Measurements from ENCODE around the gene NAALADL2. TPM values are rescaled to one million over a fixed set of nuclear protein-coding genes. Genes with fewer than 3 reads are reported as not detected.

Gene NAALADL2
- total and polyA plus RNA-seq, 9 of the 15 experiments (the other 6 are each of a cell fraction or from before 2014, with no cell fraction given): 0.29 to 1.1 (median 0.79) TPM; not detected in 1

DNA sequence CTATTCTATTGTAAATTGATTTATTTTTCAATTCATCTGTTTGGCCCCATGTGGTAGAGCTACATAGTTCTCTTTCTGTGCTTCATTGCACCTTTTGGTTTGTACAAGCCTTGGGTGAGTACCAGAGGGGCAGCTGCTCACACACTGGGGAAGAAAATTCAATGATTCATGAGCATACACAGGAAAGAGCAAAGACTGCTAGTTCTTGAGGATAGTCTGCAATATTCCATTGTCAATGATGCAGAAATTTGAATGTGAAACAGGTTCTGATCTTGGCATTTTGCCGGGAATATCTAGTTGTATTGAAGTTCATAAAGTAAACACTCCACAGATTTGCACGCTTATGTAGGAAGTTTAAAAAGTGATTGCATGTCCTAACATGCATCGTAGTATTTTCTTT is 304.6 kb downstream of the NAALADL2 start:
- no peak overlapping the region for H3K9ac ChIP-seq (ENCODE audit: insufficient read depth in 1 of 2, low read depth in 2 of 2, low read length in 2 of 2)
- no peak overlapping the region for H2AFZ ChIP-seq (ENCODE audit: low read depth, low read length)
- H3K9me3 ChIP-seq (replicated peaks; ENCODE audit: control insufficient read depth, insufficient read depth, low read depth, low read length): no peaks in the 10 kb centered on the region
- BruUV-seq (replicated peaks): no TSS peak
- H3K27ac ChIP-seq (ENCODE audit: extremely low read depth, low read depth, low read length): no peak overlapping the region
- DNase-seq (ENCODE audit: extremely low read depth in 1 of 4, low spot score in 3 of 4) (no peak), ATAC-seq (no peak), FAIRE-seq (no peak)
- H3K9me1 ChIP-seq (ENCODE audit: control insufficient read depth, insufficient read depth, low read length): no peaks in the 10 kb centered on the region
- WGBS (ENCODE audit: insufficient coverage, low coverage, missing lambda C conversion rate): 0% methylated on average over 3 of the region's 3 CpGs
- H3K36me3 ChIP-seq (ENCODE audit: control insufficient read depth, insufficient read depth, low read length): no peaks in the 10 kb centered on the region
- intact Hi-C loops (cut with micrococcal nuclease): no loop called here
- ChIA-PET POLR2A (no interaction called here), CTCF (ENCODE audit: low intra/inter-chr PET ratio) (no interaction called here)
- no peaks in the 10 kb centered on the region for H4K20me1 ChIP-seq (replicated peaks; ENCODE audit: control insufficient read depth, insufficient read depth, low read length)
- no peaks in the 10 kb centered on the region for H3K27me3 ChIP-seq (ENCODE audit: control insufficient read depth in 2 of 2, insufficient read depth in 2 of 2, low read length in 2 of 2)
- H3K4me2 ChIP-seq (ENCODE audit: insufficient read depth, low read length): no peak overlapping the region
- H3K4me1 ChIP-seq (replicated peaks in 1 of 2; ENCODE audit: control insufficient read depth in 2 of 2, insufficient read depth in 2 of 2, low read length in 2 of 2): no peaks in the 10 kb centered on the region
- H3K79me2 ChIP-seq (ENCODE audit: control insufficient read depth, insufficient read depth, low read length): no peaks in the 10 kb centered on the region
- H3K4me3 ChIP-seq: no peak overlapping the region
- in situ Hi-C loops (cut with MboI): no loop called here
- TF ChIP-seq ZNF780A (CRISPR knock-in tag; IDR thresholded peaks at IDR 0.05) (no peak), ZBTB17 (CRISPR knock-in tag; IDR thresholded peaks at IDR 0.05) (no peak), BCL6 (CRISPR knock-in tag; IDR thresholded peaks at IDR 0.05) (no peak), NFRKB (IDR thresholded peaks at IDR 0.05; ENCODE audit: low read depth) (no peak), TGIF2 (CRISPR knock-in tag; IDR thresholded peaks at IDR 0.05) (no peak), CAMTA2 (CRISPR knock-in tag; conservative IDR thresholded peaks at IDR 0.05) (no peak), ZNF133 (CRISPR knock-in tag; IDR thresholded peaks at IDR 0.05) (no peak), RAD51 (IDR thresholded peaks at IDR 0.05; ENCODE audit: borderline replicate concordance, low read depth) (no peak), SIN3A (IDR thresholded peaks at IDR 0.05; ENCODE audit: borderline replicate concordance in 2 of 2, control insufficient read depth in 1 of 2, low read depth in 2 of 2, low read length in 2 of 2) (no peak), BDP1 (IDR thresholded peaks at IDR 0.05; ENCODE audit: insufficient read depth, insufficient read length) (no peak), TEAD4 (IDR thresholded peaks at IDR 0.05; ENCODE audit: low read length) (no peak), TEAD4 (CRISPR knock-in tag; IDR thresholded peaks at IDR 0.05; ENCODE audit: borderline replicate concordance) (no peak), STAG1 (CRISPR knock-in tag; IDR thresholded peaks at IDR 0.05; ENCODE audit: borderline replicate concordance) (no peak), ZNF668 (CRISPR knock-in tag; IDR thresholded peaks at IDR 0.05) (no peak), ZNF224 (CRISPR knock-in tag; IDR thresholded peaks at IDR 0.05) (no peak)
- TF ChIP-seq, protein P1, sequence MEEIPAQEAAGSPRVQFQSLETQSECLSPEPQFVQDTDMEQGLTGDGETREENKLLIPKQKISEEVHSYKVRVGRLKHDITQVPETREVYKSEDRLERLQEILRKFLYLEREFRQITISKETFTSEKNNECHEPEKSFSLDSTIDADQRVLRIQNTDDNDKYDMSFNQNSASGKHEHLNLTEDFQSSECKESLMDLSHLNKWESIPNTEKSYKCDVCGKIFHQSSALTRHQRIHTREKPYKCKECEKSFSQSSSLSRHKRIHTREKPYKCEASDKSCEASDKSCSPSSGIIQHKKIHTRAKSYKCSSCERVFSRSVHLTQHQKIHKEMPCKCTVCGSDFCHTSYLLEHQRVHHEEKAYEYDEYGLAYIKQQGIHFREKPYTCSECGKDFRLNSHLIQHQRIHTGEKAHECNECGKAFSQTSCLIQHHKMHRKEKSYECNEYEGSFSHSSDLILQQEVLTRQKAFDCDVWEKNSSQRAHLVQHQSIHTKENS (CRISPR knock-in tag; IDR thresholded peaks at IDR 0.05): no peak
- TF ChIP-seq, protein P2, sequence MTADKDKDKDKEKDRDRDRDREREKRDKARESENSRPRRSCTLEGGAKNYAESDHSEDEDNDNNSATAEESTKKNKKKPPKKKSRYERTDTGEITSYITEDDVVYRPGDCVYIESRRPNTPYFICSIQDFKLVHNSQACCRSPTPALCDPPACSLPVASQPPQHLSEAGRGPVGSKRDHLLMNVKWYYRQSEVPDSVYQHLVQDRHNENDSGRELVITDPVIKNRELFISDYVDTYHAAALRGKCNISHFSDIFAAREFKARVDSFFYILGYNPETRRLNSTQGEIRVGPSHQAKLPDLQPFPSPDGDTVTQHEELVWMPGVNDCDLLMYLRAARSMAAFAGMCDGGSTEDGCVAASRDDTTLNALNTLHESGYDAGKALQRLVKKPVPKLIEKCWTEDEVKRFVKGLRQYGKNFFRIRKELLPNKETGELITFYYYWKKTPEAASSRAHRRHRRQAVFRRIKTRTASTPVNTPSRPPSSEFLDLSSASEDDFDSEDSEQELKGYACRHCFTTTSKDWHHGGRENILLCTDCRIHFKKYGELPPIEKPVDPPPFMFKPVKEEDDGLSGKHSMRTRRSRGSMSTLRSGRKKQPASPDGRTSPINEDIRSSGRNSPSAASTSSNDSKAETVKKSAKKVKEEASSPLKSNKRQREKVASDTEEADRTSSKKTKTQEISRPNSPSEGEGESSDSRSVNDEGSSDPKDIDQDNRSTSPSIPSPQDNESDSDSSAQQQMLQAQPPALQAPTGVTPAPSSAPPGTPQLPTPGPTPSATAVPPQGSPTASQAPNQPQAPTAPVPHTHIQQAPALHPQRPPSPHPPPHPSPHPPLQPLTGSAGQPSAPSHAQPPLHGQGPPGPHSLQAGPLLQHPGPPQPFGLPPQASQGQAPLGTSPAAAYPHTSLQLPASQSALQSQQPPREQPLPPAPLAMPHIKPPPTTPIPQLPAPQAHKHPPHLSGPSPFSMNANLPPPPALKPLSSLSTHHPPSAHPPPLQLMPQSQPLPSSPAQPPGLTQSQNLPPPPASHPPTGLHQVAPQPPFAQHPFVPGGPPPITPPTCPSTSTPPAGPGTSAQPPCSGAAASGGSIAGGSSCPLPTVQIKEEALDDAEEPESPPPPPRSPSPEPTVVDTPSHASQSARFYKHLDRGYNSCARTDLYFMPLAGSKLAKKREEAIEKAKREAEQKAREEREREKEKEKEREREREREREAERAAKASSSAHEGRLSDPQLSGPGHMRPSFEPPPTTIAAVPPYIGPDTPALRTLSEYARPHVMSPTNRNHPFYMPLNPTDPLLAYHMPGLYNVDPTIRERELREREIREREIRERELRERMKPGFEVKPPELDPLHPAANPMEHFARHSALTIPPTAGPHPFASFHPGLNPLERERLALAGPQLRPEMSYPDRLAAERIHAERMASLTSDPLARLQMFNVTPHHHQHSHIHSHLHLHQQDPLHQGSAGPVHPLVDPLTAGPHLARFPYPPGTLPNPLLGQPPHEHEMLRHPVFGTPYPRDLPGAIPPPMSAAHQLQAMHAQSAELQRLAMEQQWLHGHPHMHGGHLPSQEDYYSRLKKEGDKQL (CRISPR knock-in tag; IDR thresholded peaks at IDR 0.05; ENCODE audit: borderline replicate concordance): no peak
- TF ChIP-seq, protein P3, sequence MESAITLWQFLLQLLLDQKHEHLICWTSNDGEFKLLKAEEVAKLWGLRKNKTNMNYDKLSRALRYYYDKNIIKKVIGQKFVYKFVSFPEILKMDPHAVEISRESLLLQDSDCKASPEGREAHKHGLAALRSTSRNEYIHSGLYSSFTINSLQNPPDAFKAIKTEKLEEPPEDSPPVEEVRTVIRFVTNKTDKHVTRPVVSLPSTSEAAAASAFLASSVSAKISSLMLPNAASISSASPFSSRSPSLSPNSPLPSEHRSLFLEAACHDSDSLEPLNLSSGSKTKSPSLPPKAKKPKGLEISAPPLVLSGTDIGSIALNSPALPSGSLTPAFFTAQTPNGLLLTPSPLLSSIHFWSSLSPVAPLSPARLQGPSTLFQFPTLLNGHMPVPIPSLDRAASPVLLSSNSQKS (CRISPR knock-in tag; IDR thresholded peaks at IDR 0.05): no peak
